H9 (cell line): Measurements from ENCODE around the gene FMO4. TPM values are rescaled to one million over a fixed set of nuclear protein-coding genes. Genes with fewer than 3 reads are reported as not detected.

Experiments used
- DNase-seq: peaks from one replicate; pipeline ENCODE4 v3.0.0-alpha.2; 2017
- H2AFZ ChIP-seq: one replicate; pipeline ENCODE4 v1.6.1; 2013; ENCODE audit warnings: mild to moderate bottlenecking, low read length, control low read depth, moderate library complexity
- H2AK5ac ChIP-seq: 2 replicates; pipeline ENCODE4 v1.6.1; 2013; ENCODE audit warnings: low read length, control low read depth, mixed read lengths; ENCODE audit not compliant: insufficient read length
- H2BK120ac ChIP-seq: one replicate; pipeline ENCODE4 v1.6.1; 2013; ENCODE audit warnings: low read depth, mild to moderate bottlenecking, low read length, control low read depth, inconsistent platforms; ENCODE audit not compliant: poor library complexity, severe bottlenecking
- H2BK12ac ChIP-seq: 2 replicates; pipeline ENCODE4 v1.6.1; 2013; ENCODE audit warnings: low read length, control low read depth, mixed read lengths, low read depth; ENCODE audit not compliant: insufficient read length
- H2BK15ac ChIP-seq: 2 replicates; pipeline ENCODE4 v1.6.1; 2013; ENCODE audit warnings: low read depth, low read length, control low read depth
- H2BK20ac ChIP-seq: one replicate; pipeline ENCODE4 v1.6.1; 2013; ENCODE audit warnings: low read depth, mild to moderate bottlenecking, low read length, control low read depth, inconsistent platforms; ENCODE audit not compliant: poor library complexity, severe bottlenecking
- H2BK5ac ChIP-seq: 2 replicates; pipeline ENCODE4 v1.6.1; 2013; ENCODE audit warnings: low read length, control low read depth, mixed read lengths; ENCODE audit not compliant: insufficient read length
- H3K14ac ChIP-seq: 2 replicates; pipeline ENCODE4 v1.6.1; 2013; ENCODE audit warnings: low read length, control low read depth; ENCODE audit not compliant: insufficient read depth
- H3K18ac ChIP-seq: 2 replicates; pipeline ENCODE4 v1.6.1; 2013; ENCODE audit warnings: low read depth, mild to moderate bottlenecking, mixed read lengths, low read length, control low read depth; ENCODE audit not compliant: insufficient read length
- H3K23ac ChIP-seq: 2 replicates; pipeline ENCODE4 v1.6.1; 2013; ENCODE audit warnings: low read length, control low read depth, mixed read lengths, low read depth; ENCODE audit not compliant: insufficient read length
- H3K23me2 ChIP-seq: 2 replicates; pipeline ENCODE4 v1.6.1; 2013; ENCODE audit warnings: low read depth, mild to moderate bottlenecking, mixed read lengths, low read length, control low read depth; ENCODE audit not compliant: insufficient read length, poor library complexity, severe bottlenecking
- H3K27ac ChIP-seq: 2 replicates; pipeline ENCODE4 v1.5.1; 2013; ENCODE audit warnings: low read length, control low read depth, mixed read lengths, low read depth; ENCODE audit not compliant: insufficient read length
- H3K27me3 ChIP-seq: 2 replicates; pipeline ENCODE4 v1.6.1; 2013; ENCODE audit warnings: low read length, control low read depth, inconsistent platforms; ENCODE audit not compliant: insufficient read depth
- H3K4ac ChIP-seq: 2 replicates; pipeline ENCODE4 v1.6.1; 2013; ENCODE audit warnings: low read depth, mild to moderate bottlenecking, control low read depth, inconsistent platforms, low read length, moderate library complexity
- H3K4me1 ChIP-seq: 2 replicates; pipeline ENCODE4 v1.6.1; 2013; ENCODE audit warnings: low read length, control low read depth, inconsistent platforms; ENCODE audit not compliant: insufficient read depth
- H3K4me2 ChIP-seq: 2 replicates; pipeline ENCODE4 v1.6.1; 2013; ENCODE audit warnings: low read length, control low read depth, mixed read lengths; ENCODE audit not compliant: insufficient read length, insufficient read depth
- H3K56ac ChIP-seq: 2 replicates; pipeline ENCODE4 v1.6.1; 2013; ENCODE audit warnings: low read depth, mild to moderate bottlenecking, mixed read lengths, low read length, control low read depth; ENCODE audit not compliant: insufficient read length
- H3K79me1 ChIP-seq: 2 replicates; pipeline ENCODE4 v1.6.1; 2013; ENCODE audit warnings: low read depth, mild to moderate bottlenecking, moderate library complexity, low read length, control low read depth, inconsistent platforms; ENCODE audit not compliant: insufficient read depth, poor library complexity, severe bottlenecking
- H3K79me2 ChIP-seq: 2 replicates; pipeline ENCODE4 v1.6.1; 2013; ENCODE audit warnings: low read length, control low read depth, inconsistent platforms; ENCODE audit not compliant: insufficient read depth
- H3K9ac ChIP-seq: 2 replicates; pipeline ENCODE4 v1.6.1; 2013; ENCODE audit warnings: low read length, control low read depth, mixed read lengths; ENCODE audit not compliant: insufficient read length; ENCODE audit errors: extremely low read depth
- H3K9me3 ChIP-seq: one replicate; pipeline ENCODE4 v1.6.1; 2013; ENCODE audit warnings: low read depth, low read length, inconsistent platforms; ENCODE audit not compliant: control insufficient read depth
- H3T11ph ChIP-seq: one replicate; pipeline ENCODE4 v1.6.1; 2013; ENCODE audit warnings: mild to moderate bottlenecking, low read length, control low read depth, inconsistent platforms
- H4K20me1 ChIP-seq: one replicate; pipeline ENCODE4 v1.6.1; 2013; ENCODE audit not compliant: control insufficient read depth, insufficient read length, insufficient read depth
- H4K5ac ChIP-seq: 2 replicates; pipeline ENCODE4 v1.6.1; 2013; ENCODE audit warnings: low read depth, mild to moderate bottlenecking, mixed read lengths, low read length, control low read depth; ENCODE audit not compliant: insufficient read length
- H4K8ac ChIP-seq: replicated peaks from 2 replicates; pipeline ENCODE4 v1.6.1; 2013; ENCODE audit warnings: low read length, control low read depth, mixed read lengths, low read depth; ENCODE audit not compliant: insufficient read length
- H4K91ac ChIP-seq: 2 replicates; pipeline ENCODE4 v1.6.1; 2013; ENCODE audit warnings: low read depth, mild to moderate bottlenecking, moderate library complexity, mixed read lengths, low read length, control low read depth; ENCODE audit not compliant: insufficient read length
- H3K27ac Mint-ChIP-seq, 3 experiments: 2 replicates in 2 of 3; 3 replicates in 1 of 3; pipeline ENCODE4 v1.8.0; 2020 to 2021; ENCODE audit warnings: mixed read lengths in 3 of 3, mild to moderate bottlenecking in 1 of 3, moderate library complexity in 1 of 3
- H3K27me3 Mint-ChIP-seq: 2 replicates; pipeline ENCODE4 v1.8.0; 2021; ENCODE audit warnings: low read depth, mild to moderate bottlenecking, moderate library complexity, mixed read lengths
- H3K36me3 Mint-ChIP-seq, 3 experiments: 2 replicates in 2 of 3; 3 replicates in 1 of 3; pipeline ENCODE4 v1.8.0; 2020 to 2021; ENCODE audit warnings: low read depth in 3 of 3, mixed read lengths in 3 of 3; ENCODE audit not compliant: insufficient read depth in 1 of 3
- H3K4me1 Mint-ChIP-seq, 2 experiments: 2 replicates each; pipeline ENCODE4 v1.8.0; 2020; ENCODE audit warnings: mixed read lengths in 2 of 2
- H3K4me3 Mint-ChIP-seq, 2 experiments: 2 replicates in 1 of 2; 3 replicates in 1 of 2; pipeline ENCODE4 v1.8.0; 2020 to 2021; ENCODE audit warnings: mild to moderate bottlenecking in 2 of 2, mixed read lengths in 2 of 2, moderate library complexity in 1 of 2
- H3K9me3 Mint-ChIP-seq, 2 experiments: 2 replicates in 1 of 2; 3 replicates in 1 of 2; pipeline ENCODE4 v1.8.0; 2020; ENCODE audit warnings: mild to moderate bottlenecking in 2 of 2, mixed read lengths in 2 of 2, moderate library complexity in 1 of 2
- WGBS: extraction: QIAGEN DNeasy Blood & Tissue Kit; methylation state at CpG from one replicate; pipeline ENCODE4 v1.1.7; 2013; ENCODE audit warnings: missing lambda C conversion rate, low lambda C conversion rate, mixed read lengths; ENCODE audit not compliant: insufficient read length; ENCODE audit errors: extremely low coverage; 5-methylcytosine and 5-hydroxymethylcytosine counted together
- total RNA-seq: library from RNA; stranded (reverse); gene quantifications from 2 replicates; pipeline ENCODE4 v1.2.1, GENCODE V29; 2021
- TF ChIP-seq, protein P1 (sequence below): fragments of 200-600 bp; sonication (generic); conservative IDR thresholded peaks from 3 replicates; pipeline ENCODE4 v1.8.0; 2021; ENCODE audit warnings: antibody characterized with exemption, mild to moderate bottlenecking

FMO4 gene
- total RNA-seq, 1 experiment from 2014 or later, result 1.8 TPM

DNA sequence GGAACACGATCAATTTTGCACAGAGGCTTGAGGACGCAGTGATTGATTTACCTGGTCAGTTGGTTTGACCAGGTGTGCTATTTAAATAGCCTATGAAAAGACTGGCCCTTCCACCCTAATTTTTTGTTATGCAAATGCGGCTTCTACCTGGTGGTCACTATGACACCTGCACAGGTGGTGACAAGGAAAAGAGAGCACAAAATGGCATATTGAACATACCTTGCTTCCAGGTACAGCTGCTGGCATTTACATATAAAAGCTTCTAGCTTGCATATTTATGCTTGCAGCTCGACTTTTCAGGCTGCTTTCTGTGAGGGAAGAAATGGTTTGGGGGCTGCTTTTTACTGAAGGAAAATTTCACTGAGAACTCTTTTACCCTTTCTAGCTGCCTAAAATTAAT lies 15.3 kb upstream of the FMO4 start:
- H3K9me3 Mint-ChIP-seq, result peaks cover 14 to 15% of the 10 kb centered on the region in 2 experiments
- H3K14ac ChIP-seq, result no peak overlapping the region; the same call in 1 of the 2 replicates
- H2AK5ac ChIP-seq, result no peak overlapping the region
- H3K9ac ChIP-seq, result no peak overlapping the region
- TF ChIP-seq, protein P1, sequence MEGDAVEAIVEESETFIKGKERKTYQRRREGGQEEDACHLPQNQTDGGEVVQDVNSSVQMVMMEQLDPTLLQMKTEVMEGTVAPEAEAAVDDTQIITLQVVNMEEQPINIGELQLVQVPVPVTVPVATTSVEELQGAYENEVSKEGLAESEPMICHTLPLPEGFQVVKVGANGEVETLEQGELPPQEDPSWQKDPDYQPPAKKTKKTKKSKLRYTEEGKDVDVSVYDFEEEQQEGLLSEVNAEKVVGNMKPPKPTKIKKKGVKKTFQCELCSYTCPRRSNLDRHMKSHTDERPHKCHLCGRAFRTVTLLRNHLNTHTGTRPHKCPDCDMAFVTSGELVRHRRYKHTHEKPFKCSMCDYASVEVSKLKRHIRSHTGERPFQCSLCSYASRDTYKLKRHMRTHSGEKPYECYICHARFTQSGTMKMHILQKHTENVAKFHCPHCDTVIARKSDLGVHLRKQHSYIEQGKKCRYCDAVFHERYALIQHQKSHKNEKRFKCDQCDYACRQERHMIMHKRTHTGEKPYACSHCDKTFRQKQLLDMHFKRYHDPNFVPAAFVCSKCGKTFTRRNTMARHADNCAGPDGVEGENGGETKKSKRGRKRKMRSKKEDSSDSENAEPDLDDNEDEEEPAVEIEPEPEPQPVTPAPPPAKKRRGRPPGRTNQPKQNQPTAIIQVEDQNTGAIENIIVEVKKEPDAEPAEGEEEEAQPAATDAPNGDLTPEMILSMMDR, result no peak
- H2AFZ ChIP-seq, result no peak overlapping the region
- H2BK20ac ChIP-seq, result no peak overlapping the region
- no peak overlapping the region for H4K91ac ChIP-seq
- peaks cover 29% of the 10 kb centered on the region for H3K4me1 ChIP-seq
- H4K5ac ChIP-seq, result no peak overlapping the region
- H3K79me1 ChIP-seq, result no peaks in the 10 kb centered on the region
- H2BK5ac ChIP-seq, result peak overlapping the region; percentile 50
- no peaks in the 10 kb centered on the region for H4K20me1 ChIP-seq
- peak overlapping the region; percentile 78 to 98 (median 98) for H3K27ac Mint-ChIP-seq
- WGBS, result no CpG with 5 or more reads among the region's 4 CpGs
- H4K8ac ChIP-seq, result no peak overlapping the region
- H3K4ac ChIP-seq, result no peak overlapping the region
- H3K36me3 Mint-ChIP-seq, result peaks cover 2 to 34% (median 4%) of the 10 kb centered on the region in 3 experiments; a peak in 6 of 7 replicates
- H2BK15ac ChIP-seq, result no peak overlapping the region
- H3K23me2 ChIP-seq, result no peaks in the 10 kb centered on the region
- H3K27me3 ChIP-seq, result no peaks in the 10 kb centered on the region
- peak overlapping the region; percentile 96 for H3K27ac ChIP-seq
- DNase-seq, result peak; percentile 72
- H2BK12ac ChIP-seq, result no peak overlapping the region
- peak overlapping the region; percentile 4 for H3K56ac ChIP-seq
- no peak overlapping the region for H3K18ac ChIP-seq
- H3K9me3 ChIP-seq, result no peaks in the 10 kb centered on the region
- no peak overlapping the region for H2BK120ac ChIP-seq
- no peaks in the 10 kb centered on the region for H3K79me2 ChIP-seq
- peak overlapping the region; percentile 4 to 60; a peak in 2 of 5 replicates for H3K4me3 Mint-ChIP-seq
- peaks cover 51 to 59% of the 10 kb centered on the region in 2 experiments for H3K4me1 Mint-ChIP-seq
- no peak overlapping the region for H3K23ac ChIP-seq
- H3K4me2 ChIP-seq, result peak overlapping the region; percentile 37
- H3T11ph ChIP-seq, result no peak overlapping the region
- H3K27me3 Mint-ChIP-seq, result no peaks in the 10 kb centered on the region
